GM12875 (cell line): ENCODE measurements around the gene GLTPD2.

Source experiments
- H3K4me3 ChIP-seq: one replicate; pipeline ENCODE4 v1.5.1; 2011; ENCODE audit warnings: low read depth, low read length, control low read depth
- CTCF ChIP-seq: IDR thresholded peaks from 2 replicates; pipeline ENCODE4 v1.5.1; 2011; ENCODE audit warnings: low read depth, mild to moderate bottlenecking, control low read depth, inconsistent platforms, low read length, moderate library complexity, borderline replicate concordance; ENCODE audit not compliant: insufficient read depth

The GLTPD2 gene

GRCh38 chr17:4742629-4743028 lies 46.1 kb upstream of the GLTPD2 start:
- TF ChIP-seq CTCF = no peak
- no peak overlapping the region for H3K4me3 ChIP-seq

- no peak overlapping the region for H3K4me3 ChIP-seq
- no peak for TF ChIP-seq CTCF
Measured at GRCh38 chr17:4743216-4743615, 45.5 kb upstream of the GLTPD2 start.

GRCh38 chr17:4743898-4744297 lies 44.9 kb upstream of the GLTPD2 start:
- no peak overlapping the region for H3K4me3 ChIP-seq
- TF ChIP-seq CTCF = no peak

DNA sequence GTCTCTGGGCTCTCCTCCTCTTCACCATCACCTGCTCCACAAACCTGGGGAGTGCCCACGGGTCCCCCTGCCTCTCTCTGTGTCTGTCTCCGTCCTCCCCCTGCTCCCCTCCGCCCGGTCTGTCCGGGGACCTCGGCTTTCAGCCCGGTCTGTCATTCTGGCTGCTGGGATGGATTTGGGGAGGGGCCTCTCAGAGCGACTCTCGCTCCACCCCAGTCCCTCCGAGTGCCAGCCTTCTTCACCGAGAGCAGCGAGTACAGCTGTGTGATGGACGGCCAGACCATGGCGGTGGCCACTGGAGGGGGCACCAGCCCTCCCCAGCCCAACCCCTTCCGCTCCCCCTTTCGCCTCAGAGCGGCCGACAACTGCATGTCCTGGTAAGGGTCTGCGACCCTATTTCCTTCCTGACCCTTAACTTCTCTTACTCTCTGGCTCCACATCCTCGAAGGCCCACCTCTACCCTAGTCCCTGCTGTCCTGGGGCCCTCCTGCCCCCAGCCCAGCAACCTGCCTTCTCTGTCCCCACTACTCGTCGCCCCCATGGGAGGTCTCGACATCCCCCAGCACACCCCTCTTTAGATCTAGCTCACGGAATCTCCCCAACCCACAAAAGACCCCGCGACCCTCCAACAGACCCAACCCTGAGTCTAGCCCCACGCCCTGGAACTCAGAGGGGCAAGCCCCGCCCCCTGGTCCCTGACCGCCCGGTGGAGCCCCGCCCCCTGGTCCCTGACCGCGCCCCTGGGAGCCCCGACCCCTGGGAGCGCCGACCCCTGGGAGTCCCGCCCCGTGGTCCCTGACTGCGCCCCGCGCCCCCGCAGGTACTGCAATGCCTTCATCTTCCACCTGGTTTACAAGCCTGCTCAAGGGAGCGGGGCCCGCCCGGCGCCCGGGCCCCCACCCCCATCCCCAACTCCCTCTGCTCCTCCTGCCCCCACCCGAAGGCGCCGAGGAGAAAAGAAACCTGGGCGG lies 43.5 kb upstream of the GLTPD2 start:
- no peak for TF ChIP-seq CTCF
- H3K4me3 ChIP-seq = no peak overlapping the region

- H3K4me3 ChIP-seq = no peak overlapping the region
- TF ChIP-seq CTCF = no peak
Measured at GRCh38 chr17:4747847-4748246, 40.9 kb upstream of the GLTPD2 start.

GRCh38 chr17:4748686-4749085 lies 40.1 kb upstream of the GLTPD2 start:
- TF ChIP-seq CTCF = no peak
- H3K4me3 ChIP-seq = no peak overlapping the region

GRCh38 chr17:4750606-4751005 lies 38.2 kb upstream of the GLTPD2 start:
- TF ChIP-seq CTCF = no peak
- H3K4me3 ChIP-seq = no peak overlapping the region
